BJ (cell line): ENCODE data around the gene PLPP3. TPM values are rescaled to one million over a fixed set of nuclear protein-coding genes. Genes with fewer than 3 reads are reported as not detected.

ENCODE experiments used
- CTCF ChIA-PET: fragments of 350-600 bp; formaldehyde crosslinking; extraction: SDS; loops from one replicate; lab custom pipeline; 2021; ENCODE audit warnings: antibody characterized with exemption, inconsistent platforms; lab: Yijun Ruan, JAX
- POLR2A ChIA-PET: fragments of 300-600 bp; sonication (Branson Sonifier 250); formaldehyde crosslinking; extraction: SDS; loops from one replicate; lab custom pipeline; 2021; ENCODE audit warnings: antibody characterized with exemption; lab: Charles Lee
- DNase-seq: peaks from one replicate; pipeline ENCODE4 v3.0.0-alpha.2; 2011; ENCODE audit warnings: low read depth
- H3K27me3 ChIP-seq: 2 replicates; pipeline ENCODE4 v1.6.0; 2011; ENCODE audit warnings: low read length; ENCODE audit not compliant: control insufficient read depth, insufficient read depth
- H3K36me3 ChIP-seq: 2 replicates; pipeline ENCODE4 v1.5.1; 2011; ENCODE audit warnings: low read length; ENCODE audit not compliant: control insufficient read depth, insufficient read depth
- H3K4me3 ChIP-seq: 2 replicates; pipeline ENCODE4 v1.5.1; 2011; ENCODE audit warnings: low read depth, mild to moderate bottlenecking, control low read depth, low read length
- polyA plus RNA-seq: library from polyadenylated mRNA; depleted of rRNA; stranded (reverse); fragments of >200 nt; gene quantifications from 2 replicates; pipeline ENCODE4 v1.2.3, GENCODE V29; 2011
- TF ChIP-seq, protein P1 (sequence below): IDR thresholded peaks from 2 replicates; pipeline ENCODE4 v1.5.1; 2011; ENCODE audit warnings: low read depth, mild to moderate bottlenecking, control low read depth, inconsistent platforms, low read length, moderate library complexity; ENCODE audit not compliant: insufficient read depth

PLPP3 gene
- polyA plus RNA-seq, 1 experiment, result 55.4 TPM

DNA sequence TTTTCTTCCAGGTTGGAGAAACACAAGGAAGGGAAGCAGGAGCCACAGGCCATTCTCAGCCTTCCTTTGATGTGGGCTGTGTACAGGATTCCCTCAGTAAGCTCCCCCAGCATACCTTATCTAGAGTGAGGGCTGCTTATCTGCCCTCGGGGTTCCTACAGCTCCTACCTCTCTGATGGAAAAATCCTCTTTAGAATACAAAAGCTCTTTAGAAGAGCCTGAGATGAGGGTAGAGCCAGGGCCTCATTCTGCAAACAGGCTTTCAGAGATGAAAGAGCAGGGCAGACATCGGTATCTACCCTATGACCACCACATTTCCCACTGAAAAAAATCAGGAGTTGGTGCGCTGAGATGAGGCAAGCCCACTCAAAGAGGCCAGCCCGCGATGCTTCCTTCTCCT is 85.1 kb downstream of the PLPP3 start:
- no peak overlapping the region for H3K4me3 ChIP-seq
- ChIA-PET POLR2A (no interaction called here), CTCF (interaction anchor here (0.6 to 1.1 kb wide), 2 partner anchors 16 to 820 kb away, joined by 3 to 4 read pairs; no protein-coding TSS in a partner anchor)

DNA sequence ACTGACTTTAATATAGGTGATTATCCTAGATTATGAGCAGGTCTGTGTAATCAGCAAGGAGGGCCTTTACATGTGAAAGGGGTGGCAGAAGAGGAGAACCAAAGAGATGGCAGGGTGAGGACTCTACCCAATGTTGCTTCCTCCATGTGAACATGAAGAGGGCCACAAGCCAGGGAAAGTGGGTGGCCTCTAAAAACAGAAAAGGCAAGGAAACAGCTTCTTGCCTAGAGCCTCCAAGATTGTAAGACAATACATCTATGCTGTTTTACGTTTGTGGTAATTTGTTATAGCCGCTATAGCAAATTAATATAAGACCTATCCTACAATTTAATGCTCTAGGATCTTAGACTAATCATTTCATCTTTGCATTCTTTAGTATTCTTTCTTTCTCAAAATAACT is 85.5 kb downstream of the PLPP3 start:
- H3K4me3 ChIP-seq, result no peak overlapping the region
- no peaks in the 10 kb centered on the region for H3K27me3 ChIP-seq
- ChIA-PET CTCF (interaction anchor here (0.6 kb wide), 1 partner anchor 820 kb away, joined by 3 read pairs; no protein-coding TSS in a partner anchor), POLR2A (no interaction called here)
- DNase-seq, result no peak
- peaks cover 5% of the 10 kb centered on the region for H3K36me3 ChIP-seq
- TF ChIP-seq, protein P1, sequence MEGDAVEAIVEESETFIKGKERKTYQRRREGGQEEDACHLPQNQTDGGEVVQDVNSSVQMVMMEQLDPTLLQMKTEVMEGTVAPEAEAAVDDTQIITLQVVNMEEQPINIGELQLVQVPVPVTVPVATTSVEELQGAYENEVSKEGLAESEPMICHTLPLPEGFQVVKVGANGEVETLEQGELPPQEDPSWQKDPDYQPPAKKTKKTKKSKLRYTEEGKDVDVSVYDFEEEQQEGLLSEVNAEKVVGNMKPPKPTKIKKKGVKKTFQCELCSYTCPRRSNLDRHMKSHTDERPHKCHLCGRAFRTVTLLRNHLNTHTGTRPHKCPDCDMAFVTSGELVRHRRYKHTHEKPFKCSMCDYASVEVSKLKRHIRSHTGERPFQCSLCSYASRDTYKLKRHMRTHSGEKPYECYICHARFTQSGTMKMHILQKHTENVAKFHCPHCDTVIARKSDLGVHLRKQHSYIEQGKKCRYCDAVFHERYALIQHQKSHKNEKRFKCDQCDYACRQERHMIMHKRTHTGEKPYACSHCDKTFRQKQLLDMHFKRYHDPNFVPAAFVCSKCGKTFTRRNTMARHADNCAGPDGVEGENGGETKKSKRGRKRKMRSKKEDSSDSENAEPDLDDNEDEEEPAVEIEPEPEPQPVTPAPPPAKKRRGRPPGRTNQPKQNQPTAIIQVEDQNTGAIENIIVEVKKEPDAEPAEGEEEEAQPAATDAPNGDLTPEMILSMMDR, result no peak

More for the DNA sequence above, 85.1 kb downstream of the PLPP3 start:
- no peak for DNase-seq
- TF ChIP-seq, protein P1, result no peak
- H3K27me3 ChIP-seq, result no peaks in the 10 kb centered on the region
- peaks cover 5% of the 10 kb centered on the region for H3K36me3 ChIP-seq

DNA sequence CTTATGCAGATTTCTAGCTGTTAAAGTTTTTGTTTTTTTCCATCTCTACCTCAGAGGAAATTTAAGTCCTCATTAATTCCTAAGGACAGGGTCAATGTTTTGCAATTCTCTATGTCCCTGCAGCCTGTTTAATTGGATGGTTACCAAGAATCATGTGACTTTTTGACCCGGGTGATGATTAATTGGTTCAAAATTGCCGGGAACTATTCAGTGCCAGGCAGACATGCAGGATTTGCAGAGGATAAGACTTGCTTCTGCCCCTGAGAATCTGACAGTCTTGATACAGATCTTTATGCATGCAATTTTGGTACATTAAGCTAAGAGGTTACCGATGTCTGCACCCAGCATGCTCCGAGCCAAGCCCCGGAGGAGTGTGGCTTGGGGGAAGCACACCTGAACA is 87.9 kb downstream of the PLPP3 start:
- H3K36me3 ChIP-seq, result peaks cover 5% of the 10 kb centered on the region
- POLR2A ChIA-PET, result no interaction called here
- H3K4me3 ChIP-seq, result no peak overlapping the region
- H3K27me3 ChIP-seq, result no peaks in the 10 kb centered on the region
- DNase-seq, result peak; percentile 21
- CTCF ChIA-PET, result interaction anchor here (1.3 kb wide), 2 partner anchors 43 to 1116 kb away, joined by 3 read pairs; no protein-coding TSS in a partner anchor
- TF ChIP-seq, protein P1, result no peak

DNA sequence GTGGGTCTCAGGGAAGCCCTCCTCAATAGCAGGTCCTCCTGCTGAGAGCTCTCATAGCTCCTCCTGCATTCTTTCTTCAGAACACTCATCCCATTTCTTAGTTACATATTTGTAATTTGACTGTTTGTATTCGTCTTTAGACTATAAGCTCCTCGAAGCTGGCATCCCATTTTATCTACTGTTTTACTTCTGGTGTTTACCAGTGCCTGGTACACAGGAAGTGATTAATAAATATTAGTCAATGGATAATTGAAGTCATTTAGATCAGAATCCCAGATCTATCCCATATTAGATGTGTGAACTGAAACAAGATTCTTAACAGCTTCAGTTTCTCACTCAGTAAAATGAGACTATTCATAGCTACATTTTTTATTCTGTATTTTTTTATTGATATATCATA is 88.7 kb downstream of the PLPP3 start:
- ChIA-PET POLR2A (no interaction called here), CTCF (interaction anchor here (1.3 kb wide), 1 partner anchor 42 kb away, joined by 3 read pairs; no protein-coding TSS in a partner anchor)
- TF ChIP-seq, protein P1, result no peak

DNA sequence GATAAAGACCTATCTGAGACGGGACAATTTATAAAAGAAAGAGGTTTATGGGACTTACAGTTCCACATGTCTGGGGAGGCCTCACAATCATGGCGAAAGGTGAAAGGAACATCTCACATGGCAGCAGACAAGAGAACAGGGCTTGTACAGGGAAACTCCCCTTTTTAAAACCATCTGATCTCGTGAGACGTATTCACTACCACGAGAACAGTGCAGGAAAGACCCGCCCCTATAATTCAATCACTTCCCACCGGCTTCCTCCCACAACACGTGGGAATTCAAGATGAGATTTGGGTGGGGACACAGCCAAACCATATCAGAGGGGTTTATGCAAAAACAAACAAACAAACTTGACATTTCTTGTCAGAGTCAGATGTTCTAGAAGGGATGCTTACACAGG is 89.7 kb downstream of the PLPP3 start:
- POLR2A ChIA-PET, result no interaction called here
- CTCF ChIA-PET, result no interaction called here
- no peaks in the 10 kb centered on the region; the same call in 1 of the 2 replicates for H3K36me3 ChIP-seq
- TF ChIP-seq, protein P1, result no peak
- no peak overlapping the region for H3K4me3 ChIP-seq
- no peak for DNase-seq
- no peaks in the 10 kb centered on the region for H3K27me3 ChIP-seq

More for the DNA sequence above, 88.7 kb downstream of the PLPP3 start:
- no peak for DNase-seq
- no peak overlapping the region for H3K4me3 ChIP-seq
- no peaks in the 10 kb centered on the region for H3K27me3 ChIP-seq
- peaks cover 4% of the 10 kb centered on the region for H3K36me3 ChIP-seq
